Left colon (tissue), 2 donors: Measurements from ENCODE around the gene PIK3AP1. TPM values are rescaled to one million over a fixed set of nuclear protein-coding genes. Genes with fewer than 3 reads are reported as not detected.

ENCODE experiments used
- ATAC-seq: fragments of 200-7000 bp; cut with Tn5 transposase; one replicate; pipeline ENCODE4 v1.9.1; 2020; ENCODE audit warnings: mild to moderate bottlenecking, moderate library complexity
- DNase-seq, 2 donors: peaks; one replicate each; pipeline ENCODE4 v3.0.0-alpha.2; 2020
- intact Hi-C, 2 donors: fragments of 100-400 bp; cut with DNase I in 1 of 2; cut with micrococcal nuclease in 1 of 2; formaldehyde crosslinking; loops; one replicate each; pipeline versions ENCODE4 v1.11.2 to v1.14.0; 2022; cut with DNase I, micrococcal nuclease
- total RNA-seq, 2 donors: library from RNA; stranded (reverse); fragmentation: NEBNext Ultra II Directional; extraction: Animal tissue kit (Norgen Biotek cat#: 25700); gene quantifications; one replicate each; pipeline ENCODE4 v1.2.1, GENCODE V29; 2021
- donor health status: DM: no; HTN: no; CAD: no.
- donor health status: DM: yes; HTN: yes; CAD: no.

The PIK3AP1 gene
- total RNA-seq, 2 donors from 2014 or later: 10.1 to 13.0 TPM

GRCh38 chr10:96627292-96627691, 93.0 kb downstream of the PIK3AP1 start:
- no peak for DNase-seq
- intact Hi-C loops: no loop called here
- no peak for ATAC-seq

- ATAC-seq (no peak), DNase-seq (peak in 1 of 2 donors; percentile 13)
- intact Hi-C loops: no loop called here
These were observed 93.5 kb downstream of the PIK3AP1 start for GRCh38 chr10:96626795-96627194.

GRCh38 chr10:96625173-96625572, 95.1 kb downstream of the PIK3AP1 start:
- peak in 1 of 2 donors; percentile 4 for DNase-seq
- intact Hi-C loops: no loop called here
- ATAC-seq: no peak

GRCh38 chr10:96622013-96622787, 98.1 kb downstream of the PIK3AP1 start:
- intact Hi-C loops: no loop called here
- no peak for ATAC-seq
- peak in 1 of 2 donors; percentile 8 for DNase-seq

- ATAC-seq (peak; percentile 49), DNase-seq (peak in 1 of 2 donors; percentile 30)
- intact Hi-C loops: no loop called here
These were observed 100.2 kb downstream of the PIK3AP1 start for GRCh38 chr10:96619796-96620773.

GRCh38 chr10:96619120-96619519, 101.2 kb downstream of the PIK3AP1 start:
- ATAC-seq (peak; percentile 6), DNase-seq (peak in 1 of 2 donors; percentile 36)
- intact Hi-C loops: no loop called here

- DNase-seq: peak; percentile 31 to 64
These were observed 101.7 kb downstream of the PIK3AP1 start for GRCh38 chr10:96618653-96619052.

GRCh38 chr10:96616961-96617360, 103.4 kb downstream of the PIK3AP1 start:
- intact Hi-C loops: no loop called here
- ATAC-seq (no peak), DNase-seq (peak in 1 of 2 donors; percentile 14)

More at GRCh38 chr10:96618653-96619052, 101.7 kb downstream of the PIK3AP1 start:
- peak; percentile 72 for ATAC-seq
- intact Hi-C loops: no loop called here

GRCh38 chr10:96614515-96614914, 105.8 kb downstream of the PIK3AP1 start:
- no peak for ATAC-seq
- intact Hi-C loops: no loop called here

GRCh38 chr10:96613576-96613975, 106.7 kb downstream of the PIK3AP1 start:
- ATAC-seq: no peak
- intact Hi-C loops: no loop called here
- DNase-seq: peak in 1 of 2 donors; percentile 27

More at GRCh38 chr10:96614515-96614914, 105.8 kb downstream of the PIK3AP1 start:
- DNase-seq: peak in 1 of 2 donors; percentile 62

- intact Hi-C loops: no loop called here
- peak; percentile 59 for ATAC-seq
- DNase-seq: peak; percentile 44 to 54
These were observed 108.1 kb downstream of the PIK3AP1 start for GRCh38 chr10:96612055-96612830.

GRCh38 chr10:96610817-96611216, 109.5 kb downstream of the PIK3AP1 start:
- DNase-seq (peak; percentile 60 to 86), ATAC-seq (peak; percentile 80)
- intact Hi-C loops: no loop called here

- DNase-seq: peak in 1 of 2 donors; percentile 23
- intact Hi-C loops: no loop called here
- no peak for ATAC-seq
These were observed 110.8 kb downstream of the PIK3AP1 start for GRCh38 chr10:96609510-96609909.

GRCh38 chr10:96608805-96609204, 111.5 kb downstream of the PIK3AP1 start:
- DNase-seq (peak in 1 of 2 donors; percentile 24), ATAC-seq (peak; percentile 6)

GRCh38 chr10:96608262-96608661, 112.1 kb downstream of the PIK3AP1 start:
- ATAC-seq: peak; percentile 12
- intact Hi-C loops: no loop called here
- peak in 1 of 2 donors; percentile 30 for DNase-seq

More at GRCh38 chr10:96608805-96609204, 111.5 kb downstream of the PIK3AP1 start:
- intact Hi-C loops: no loop called here

- ATAC-seq: no peak
These were observed 113.4 kb downstream of the PIK3AP1 start for GRCh38 chr10:96606946-96607345.

GRCh38 chr10:96606216-96606615, 114.1 kb downstream of the PIK3AP1 start:
- peak in 1 of 2 donors; percentile 1 for DNase-seq
- intact Hi-C loops: no loop called here
- ATAC-seq: no peak

More at GRCh38 chr10:96606946-96607345, 113.4 kb downstream of the PIK3AP1 start:
- intact Hi-C loops: no loop called here
- DNase-seq: no peak

GRCh38 chr10:96600337-96600736, 120.0 kb downstream of the PIK3AP1 start:
- DNase-seq (peak; percentile 73 to 79), ATAC-seq (peak; percentile 78)
- intact Hi-C loops: no loop called here
